Measurements from ENCODE around the gene KCNMA1.

KCNMA1 gene

GRCh38 chr10:76878514-76878913, 759.1 kb downstream of the KCNMA1 start:
- no peak for DNase-seq

GRCh38 chr10:76874896-76875295, 762.7 kb downstream of the KCNMA1 start:
- no peak for DNase-seq

GRCh38 chr10:76874176-76874575, 763.4 kb downstream of the KCNMA1 start:
- peak; percentile 25 for DNase-seq

- DNase-seq, result no peak
Measured at GRCh38 chr10:76871697-76872295, 765.8 kb downstream of the KCNMA1 start.

DNA sequence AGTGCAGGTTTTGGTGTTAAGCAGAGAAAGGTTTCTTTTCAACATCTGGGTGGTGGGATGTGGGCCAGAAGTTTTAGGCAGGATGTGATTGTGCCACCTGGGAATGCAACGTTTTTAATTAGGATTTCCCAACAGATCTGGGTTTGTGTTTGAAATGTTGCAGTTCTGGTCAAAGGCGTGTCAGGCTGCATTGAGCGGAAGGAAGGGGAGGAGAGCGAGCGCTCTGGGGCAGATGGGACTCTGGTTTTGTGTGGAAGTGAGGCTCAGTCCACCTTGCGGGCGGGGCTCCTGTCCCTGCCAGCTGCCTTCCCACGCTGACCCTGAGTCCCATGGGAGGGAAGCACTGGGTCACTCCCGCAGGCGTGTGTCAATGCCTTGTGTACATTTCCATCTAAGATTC, 767.7 kb downstream of the KCNMA1 start:
- DNase-seq, result peak; percentile 38

DNA sequence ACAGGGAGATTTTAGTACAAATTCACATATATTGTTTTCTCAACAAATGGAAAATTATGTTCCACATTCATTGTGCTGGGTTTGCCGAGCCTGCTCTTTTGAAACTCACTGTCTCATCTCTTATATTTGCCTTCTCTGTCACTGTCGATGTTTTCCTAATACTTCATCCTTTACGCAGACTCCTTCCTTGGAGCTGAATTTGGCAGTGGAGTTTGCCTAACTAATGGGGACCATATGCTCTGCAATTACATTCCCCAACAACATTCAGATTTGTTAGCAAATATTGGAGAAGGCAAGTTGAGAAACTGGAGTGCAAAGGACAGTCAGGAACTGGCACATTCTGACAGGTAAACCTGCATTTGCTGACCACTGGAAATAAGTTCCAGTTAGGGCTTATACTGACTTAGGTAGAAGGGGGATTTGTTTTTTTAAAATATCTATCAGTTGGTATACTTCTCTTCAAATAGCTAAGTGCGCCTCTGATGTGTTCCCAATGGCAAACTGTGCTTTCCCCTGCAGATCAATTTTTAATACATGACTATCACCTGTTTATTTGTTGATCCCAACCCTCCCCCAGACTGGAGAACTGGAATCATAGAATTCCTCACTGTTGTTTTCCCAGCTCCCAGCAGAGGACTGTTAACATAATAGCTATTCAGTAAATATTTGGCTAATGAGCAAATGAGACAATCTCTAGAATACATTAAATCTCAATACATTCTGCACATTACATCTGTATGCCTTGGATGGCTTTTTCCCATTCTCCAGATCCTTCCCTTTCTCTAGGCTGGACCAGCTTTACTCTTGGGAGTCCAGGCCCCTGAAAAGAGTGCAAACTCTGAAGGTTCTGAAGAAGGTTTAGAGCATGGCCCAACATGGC, 769.3 kb downstream of the KCNMA1 start:
- peak; percentile 71 for DNase-seq

DNA sequence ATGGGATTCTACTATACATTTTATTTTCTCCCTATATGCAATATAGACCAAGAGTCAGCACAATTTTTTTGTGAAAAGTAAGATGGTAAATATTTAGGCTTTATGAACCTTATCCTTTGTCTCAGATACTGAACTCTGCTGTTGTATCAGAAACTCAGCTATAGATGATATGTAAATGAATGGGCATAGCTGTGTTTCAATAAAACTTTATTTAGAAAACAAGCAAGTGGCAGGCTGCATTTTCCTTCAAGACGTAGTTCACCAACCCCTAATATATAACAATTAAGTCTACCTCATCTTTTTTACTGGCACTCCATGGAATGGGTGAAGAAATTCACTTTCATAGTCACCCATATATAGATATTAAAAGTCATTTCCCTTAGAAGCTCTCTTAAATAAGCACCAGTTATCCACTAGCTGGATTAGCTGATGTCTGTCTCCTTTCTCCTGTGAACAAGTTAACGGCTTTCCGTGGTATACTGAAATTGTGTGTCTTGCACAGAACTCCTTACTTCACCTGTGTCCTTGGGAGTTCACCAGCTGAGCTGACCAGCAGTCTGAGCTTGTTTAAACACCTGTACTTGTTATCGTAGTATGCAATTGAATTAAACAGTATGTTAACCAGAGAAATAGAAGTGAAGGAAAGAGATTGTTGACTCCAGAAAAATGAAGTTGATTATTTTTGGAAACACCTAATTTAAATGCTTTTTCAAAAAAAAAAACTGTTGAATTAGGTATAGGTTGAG, 770.6 kb downstream of the KCNMA1 start:
- DNase-seq, result no peak

DNA sequence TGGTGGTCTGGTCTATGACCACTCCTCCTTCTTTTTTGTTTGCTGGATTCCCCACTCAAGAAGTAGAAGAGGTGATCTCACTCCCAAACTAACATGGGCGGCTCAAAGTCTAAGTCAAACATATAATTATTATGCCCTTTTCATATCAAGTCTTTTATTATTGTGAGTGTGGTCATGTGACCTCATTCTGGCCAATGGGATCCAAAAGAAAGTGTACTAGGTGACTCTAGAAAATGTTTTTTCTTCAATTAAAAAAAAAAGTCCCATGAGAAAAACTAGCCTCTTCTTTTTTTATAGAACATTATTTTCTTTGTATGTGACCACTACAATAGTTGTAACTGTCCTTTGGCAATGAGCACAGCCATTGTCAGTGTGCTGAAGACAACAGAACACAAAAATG, 772.7 kb downstream of the KCNMA1 start:
- DNase-seq, result no peak

DNA sequence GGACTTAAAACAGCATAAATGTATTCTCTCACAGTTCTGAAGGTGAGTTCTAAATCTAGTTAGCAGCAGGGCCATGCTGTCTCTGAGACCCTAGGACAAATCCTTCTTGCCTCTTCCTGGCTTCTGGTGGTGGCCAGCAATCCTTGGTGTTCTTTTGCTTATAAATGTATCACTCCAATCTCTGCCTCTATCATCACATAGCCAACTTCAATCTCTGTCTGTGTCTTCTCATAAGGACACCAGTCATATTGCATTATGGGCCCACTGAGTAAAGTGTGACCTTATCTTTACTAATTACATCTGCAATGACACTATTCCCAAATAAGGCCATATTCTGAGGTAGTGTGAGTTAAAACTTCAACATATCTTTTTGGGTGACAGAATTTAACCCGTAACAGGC, 778.9 kb downstream of the KCNMA1 start:
- DNase-seq, result no peak

GRCh38 chr10:76840802-76841201, 796.8 kb downstream of the KCNMA1 start:
- DNase-seq, result no peak

- DNase-seq, result no peak
Measured at GRCh38 chr10:76839276-76839675, 798.3 kb downstream of the KCNMA1 start.

GRCh38 chr10:76830218-76830617, 807.4 kb downstream of the KCNMA1 start:
- no peak for DNase-seq

GRCh38 chr10:76829724-76830123, 807.9 kb downstream of the KCNMA1 start:
- no peak for DNase-seq
